K562 (cell line): ENCODE measurements around the gene HOXB8. TPM values are rescaled to one million over a fixed set of nuclear protein-coding genes. Genes with fewer than 3 reads are reported as not detected.

Experiments
- ATAC-seq: fragments of 200-7000 bp; cut with Tn5 transposase; 3 replicates; pipeline ENCODE4 v1.9.1; 2020; ENCODE audit warnings: moderate library complexity
- BruUV-seq: library from RNA; stranded (reverse); fragments of 400-500 nt; replicated peaks from 2 replicates; lab custom pipeline; 2021; lab: Mats Ljungman, UMichigan
- CTCF ChIA-PET: fragments of 300-600 bp; formaldehyde crosslinking; extraction: SDS; loops from one replicate; lab custom pipeline; 2021; ENCODE audit warnings: low intra/inter-chr PET ratio; lab: Yijun Ruan, JAX
- POLR2A ChIA-PET: fragments of 300-600, 350-650 bp; sonication (Branson Sonifier 250); formaldehyde crosslinking; extraction: SDS; loops from one replicate; lab custom pipeline; 2021; ENCODE audit warnings: antibody characterized with exemption, inconsistent platforms; lab: Yijun Ruan, JAX
- DNase-seq, 4 experiments: peaks; one replicate each; pipeline versions ENCODE4 v3.0.0 to v3.0.0-alpha.2; 2011 to 2018; ENCODE audit warnings: low spot score in 3 of 4, mixed read lengths in 3 of 4; ENCODE audit errors: extremely low read depth in 1 of 4
- FAIRE-seq: peaks from 2 replicates; lab custom pipeline; 2011; peaks lifted over from hg19 to GRCh38; lab: Jason Lieb, UNC
- H2AFZ ChIP-seq: 2 replicates; pipeline ENCODE4 v1.6.0; 2011; ENCODE audit warnings: low read depth, low read length, control low read depth, inconsistent platforms
- H3K27ac ChIP-seq: fragments of 200-600 bp; 3 replicates; pipeline ENCODE4 v1.8.0; 2011; ENCODE audit warnings: low read depth, mild to moderate bottlenecking, control low read depth, inconsistent platforms, low read length, moderate library complexity, mixed read lengths; ENCODE audit errors: extremely low read depth
- H3K27me3 ChIP-seq, 2 experiments: fragments of 300-600 bp in 1 of 2; 2 replicates in 1 of 2; 3 replicates in 1 of 2; pipeline versions ENCODE4 v1.6.0 to v1.8.0; 2011; ENCODE audit warnings: inconsistent platforms in 2 of 2, low read length in 2 of 2, mild to moderate bottlenecking in 1 of 2, mixed read lengths in 1 of 2, moderate library complexity in 1 of 2; ENCODE audit not compliant: control insufficient read depth in 2 of 2, insufficient read depth in 2 of 2
- H3K36me3 ChIP-seq: fragments of 300-600 bp; 3 replicates; pipeline ENCODE4 v1.8.0; 2011; ENCODE audit warnings: mild to moderate bottlenecking, low read length, inconsistent platforms; ENCODE audit not compliant: control insufficient read depth, insufficient read depth
- H3K4me1 ChIP-seq, 2 experiments: fragments of 200-600 bp in 1 of 2; replicated peaks in 1 of 2; 2 replicates in 1 of 2; 3 replicates in 1 of 2; pipeline versions ENCODE4 v1.5.1 to v1.8.0; 2011; ENCODE audit warnings: inconsistent platforms in 2 of 2, low read length in 2 of 2, mild to moderate bottlenecking in 1 of 2, mixed read lengths in 1 of 2, moderate library complexity in 1 of 2; ENCODE audit not compliant: control insufficient read depth in 2 of 2, insufficient read depth in 2 of 2
- H3K4me2 ChIP-seq: 2 replicates; pipeline ENCODE4 v1.6.1; 2011; ENCODE audit warnings: low read length, control low read depth, inconsistent platforms, mixed read lengths; ENCODE audit not compliant: insufficient read depth
- H3K4me3 ChIP-seq: fragments of 200-600 bp; sonication (generic), shearing (Covaris generic); 2 replicates; pipeline ENCODE4 v1.5.1; 2016; ENCODE audit warnings: control low read depth, inconsistent platforms
- H3K79me2 ChIP-seq: fragments of 200-600 bp; 3 replicates; pipeline ENCODE4 v1.8.0; 2011; ENCODE audit warnings: low read length, inconsistent platforms; ENCODE audit not compliant: control insufficient read depth, insufficient read depth
- H3K9ac ChIP-seq, 2 experiments: 2 replicates each; pipeline versions ENCODE4 v1.6.0 to v1.6.1; 2011; ENCODE audit warnings: low read depth in 2 of 2, low read length in 2 of 2, control low read depth in 1 of 2, inconsistent platforms in 1 of 2, mild to moderate bottlenecking in 1 of 2, mixed read lengths in 1 of 2; ENCODE audit not compliant: insufficient read depth in 1 of 2
- H3K9me1 ChIP-seq: one replicate; pipeline ENCODE4 v1.6.0; 2011; ENCODE audit warnings: inconsistent platforms, mild to moderate bottlenecking, low read length, moderate library complexity; ENCODE audit not compliant: control insufficient read depth, insufficient read depth
- H3K9me3 ChIP-seq: replicated peaks from 2 replicates; pipeline ENCODE4 v1.5.1; 2011; ENCODE audit warnings: low read depth, low read length, inconsistent platforms; ENCODE audit not compliant: control insufficient read depth, insufficient read depth
- H4K20me1 ChIP-seq: replicated peaks from 2 replicates; pipeline ENCODE4 v1.6.1; 2011; ENCODE audit warnings: low read length, inconsistent platforms, mixed read lengths; ENCODE audit not compliant: control insufficient read depth, insufficient read depth
- CBX1 ChIP-seq: sonication (generic); IDR thresholded peaks from 2 replicates; pipeline ENCODE4 v1.6.1; 2016; ENCODE audit warnings: antibody characterized with exemption, low read depth, mild to moderate bottlenecking
- CHD2 ChIP-seq: IDR thresholded peaks from 2 replicates; pipeline ENCODE4 v1.6.1; 2011; ENCODE audit warnings: low read depth, low read length
- CREB3L1 ChIP-seq: fragments of 450-650 bp; IDR thresholded peaks from 2 replicates; pipeline ENCODE4 v1.6.1; 2014; ENCODE audit warnings: low read depth, mild to moderate bottlenecking, moderate library complexity, borderline replicate concordance
- FOSL1 ChIP-seq: fragments of 200-800 bp; sonication (Bioruptor generic); conservative IDR thresholded peaks from 2 replicates; pipeline ENCODE4 v1.6.1; 2016; ENCODE audit warnings: missing genetic modification characterization, missing compliant biosample characterization
- MBD2 ChIP-seq: sonication (generic); IDR thresholded peaks from 2 replicates; pipeline ENCODE4 v1.6.1; 2016; ENCODE audit warnings: low read depth, borderline replicate concordance
- NCOA6 ChIP-seq: fragments of 450-650 bp; IDR thresholded peaks from 2 replicates; pipeline ENCODE4 v1.6.1; 2017; ENCODE audit warnings: mild to moderate bottlenecking
- NFRKB ChIP-seq: fragments of 450-650 bp; IDR thresholded peaks from 2 replicates; pipeline ENCODE4 v1.6.1; 2016; ENCODE audit warnings: low read depth
- NKRF ChIP-seq: fragments of 450-650 bp; IDR thresholded peaks from 2 replicates; pipeline ENCODE4 v1.6.1; 2016; ENCODE audit warnings: borderline replicate concordance
- NR2C2 ChIP-seq, 2 experiments: fragments of 200-800 bp in 1 of 2; sonication (Bioruptor generic) in 1 of 2; sonication (generic) in 1 of 2; formaldehyde crosslinking in 1 of 2; IDR thresholded peaks; 2 replicates each; pipeline versions ENCODE4 v1.6.1 to v1.8.0; 2016 to 2022; ENCODE audit warnings: mild to moderate bottlenecking in 1 of 2, missing compliant biosample characterization in 1 of 2, missing genetic modification characterization in 1 of 2, missing genetic modification reagents in 1 of 2
- POLR2B ChIP-seq: fragments of 450-650 bp; IDR thresholded peaks from 2 replicates; pipeline ENCODE4 v1.6.1; 2018; ENCODE audit warnings: low read depth; ENCODE audit not compliant: partially characterized antibody
- RBBP5 ChIP-seq: fragments of 200-600 bp; sonication (generic); IDR thresholded peaks from 2 replicates; pipeline ENCODE4 v1.6.1; 2012; ENCODE audit warnings: borderline replicate concordance, mild to moderate bottlenecking, low read length, control low read depth, inconsistent platforms; ENCODE audit not compliant: insufficient read depth, poor library complexity, severe bottlenecking
- RBFOX2 ChIP-seq: fragments of 200-400 bp; formaldehyde crosslinking; IDR thresholded peaks from 2 replicates; pipeline ENCODE4 v1.6.1; 2017; ENCODE audit warnings: low read depth, mild to moderate bottlenecking, low read length, moderate library complexity
- SPI1 ChIP-seq: IDR thresholded peaks from 2 replicates; pipeline ENCODE4 v1.6.1; 2011; ENCODE audit warnings: low read depth, low read length, control low read depth, borderline replicate concordance
- TAF1 ChIP-seq: IDR thresholded peaks from 2 replicates; pipeline ENCODE4 v1.6.1; 2011; ENCODE audit warnings: mild to moderate bottlenecking, low read length, moderate library complexity; ENCODE audit not compliant: insufficient read depth, control insufficient read depth, severe bottlenecking; ENCODE audit errors: extremely low read depth
- TBP ChIP-seq: optimal IDR thresholded peaks from 2 replicates; pipeline ENCODE3; 2011; ENCODE audit warnings: low read depth, low read length, improper control_type of control experiment
- ZC3H11A ChIP-seq: IDR thresholded peaks from 2 replicates; pipeline ENCODE4 v1.6.1; 2012; ENCODE audit warnings: low read depth, low read length, improper control_type of control experiment
- ZNF212 ChIP-seq: fragments of 450-650 bp; formaldehyde crosslinking; IDR thresholded peaks from 2 replicates; pipeline ENCODE4 v1.4.0; 2020; ENCODE audit warnings: mild to moderate bottlenecking
- ZNF699 ChIP-seq: fragments of 250-450 bp; sonication (Bioruptor Pico); IDR thresholded peaks from 2 replicates; pipeline ENCODE4 v1.8.0; 2021; ENCODE audit warnings: mild to moderate bottlenecking, moderate library complexity; ENCODE audit not compliant: insufficient replicate concordance
- WGBS: fragments of 100-300 bp; shearing (Covaris generic); methylation state at CpG from one replicate; pipeline ENCODE4 v1.1.6; 2016; ENCODE audit warnings: low coverage, mixed read lengths; ENCODE audit not compliant: insufficient coverage; ENCODE audit errors: missing lambda C conversion rate; 5-methylcytosine and 5-hydroxymethylcytosine counted together
- in situ Hi-C: fragments of 300-500 bp; cut with MboI; formaldehyde crosslinking; loops from 4 replicates; pipeline ENCODE4 v1.15.0; 2018; ENCODE audit warnings: inconsistent platforms, mixed read lengths
- intact Hi-C: fragments of 100-400 bp; cut with micrococcal nuclease; formaldehyde crosslinking; loops from 2 replicates; pipeline ENCODE4 v1.14.2; 2022
- polyA plus RNA-seq, 8 experiments: library from polyadenylated mRNA; depleted of rRNA in 4 of 8; stranded (reverse) in 5 of 8; unstranded in 3 of 8; fragments of >200 nt; fragmentation: Nextera tagmentation in 2 of 8; fragmentation: Illumina TruSeq in 1 of 8; extraction: Ambion mirVana in 2 of 8; extraction: Trizol in 1 of 8; gene quantifications; 2 replicates each; pipeline versions ENCODE4 v1.2.1 to v1.2.3, GENCODE V29; 2011 to 2014; ENCODE audit warnings: inconsistent platforms in 1 of 8, missing spikeins in 1 of 8
- total RNA-seq, 7 experiments: library from RNA; depleted of rRNA in 6 of 7; stranded (reverse); fragments of >200 nt in 6 of 7; fragmentation: Illumina TruSeq in 2 of 7; extraction: Trizol in 2 of 7; gene quantifications; 2 replicates each; pipeline versions ENCODE4 v1.2.1 to v1.2.3, GENCODE V29; 2011 to 2021; ENCODE audit warnings: low replicate concordance in 1 of 7

The HOXB8 gene
- total and polyA plus RNA-seq, 9 of the 15 experiments (the other 6 are each of a cell fraction or from before 2014, with no cell fraction given) = 0.52 to 23.8 (median 3.6) TPM

- peaks cover 94% of the 10 kb centered on the region for H3K79me2 ChIP-seq
- peak; percentile 12 for ATAC-seq
- POLR2A ChIA-PET = interaction anchor here (0.7 to 1.0 kb wide), 6 partner anchors 9 to 275 kb away, joined by 3 to 5 read pairs (median 4); no protein-coding TSS in a partner anchor
- TF ChIP-seq ZNF699 (CRISPR knock-in tag) (no peak), NR2C2 (CRISPR knock-in tag; IDR thresholded peaks at IDR 0.05) (no peak), NR2C2 (tag; IDR thresholded peaks at IDR 0.05) (0 out of 2 replicates have a peak, but pooled peaks have one; percentile 29), NKRF (0 out of 2 replicates have a peak, but pooled peaks have one; percentile 39), RBBP5 (peak; percentile 42), ZNF212 (no peak), SPI1 (peak; percentile 58; the same call in 1 of the 2 replicates), CBX1 (no peak), RBFOX2 (peak; percentile 70), TBP (peak; percentile 52), CHD2 (no peak), CREB3L1 (peak; percentile 96), POLR2B (peak; percentile 47), NCOA6 (no peak), MBD2 (peak; percentile 21; the same call in 1 of the 2 replicates), FOSL1 (tag) (peak; percentile 36; the same call in 1 of the 2 replicates), ZC3H11A (no peak), NFRKB (peak; percentile 67; the same call in 1 of the 2 replicates), TAF1 (peak; percentile 42)
Measured at GRCh38 chr17:48579760-48580554, 35.1 kb downstream of the HOXB8 start.

More at GRCh38 chr17:48579760-48580554, 35.1 kb downstream of the HOXB8 start:
- Histone ChIP-seq H2AFZ (peak overlapping the region; percentile 53), H3K9ac (peak overlapping the region; percentile 95; a peak in 3 of 4 replicates), H3K27ac (peak overlapping the region; percentile 95), H3K4me1 (peaks cover 42 to 50% of the 10 kb centered on the region in 2 experiments), H3K27me3 (no peaks in the 10 kb centered on the region), H3K9me1 (no peaks in the 10 kb centered on the region), H3K36me3 (peaks cover 17% of the 10 kb centered on the region; the same call in 2 of the 3 replicates), H3K4me3 (peak overlapping the region; percentile 71), H3K9me3 (no peaks in the 10 kb centered on the region), H3K4me2 (peak overlapping the region; percentile 93), H4K20me1 (no peaks in the 10 kb centered on the region)
- DNase-seq = peak in 2 of 4 experiments; percentile 62 to 84
- in situ Hi-C loops = no loop called here
- intact Hi-C loops = loop anchor here (1.0 kb wide), 2 partner anchors 33 to 325 kb away; no protein-coding TSS in a partner anchor
- no TSS peak for BruUV-seq
- 2% methylated on average over 23 of the region's 26 CpGs for WGBS
- CTCF ChIA-PET = interaction anchor here (0.7 kb wide), 1 partner anchor 240 kb away, joined by 4 read pairs; no protein-coding TSS in a partner anchor
- peak; percentile 71 for FAIRE-seq
